ENCODE results near the gene QSOX2. TPM values are rescaled to one million over a fixed set of nuclear protein-coding genes. Genes with fewer than 3 reads are reported as not detected.

Gene QSOX2
- total and polyA plus RNA-seq, 7 donors, result 0.60 to 10.1 (median 3.5) TPM

GRCh38 chr9:136172412-136173079, 73.1 kb downstream of the QSOX2 start:
- H3K27ac ChIP-seq, result no peak overlapping the region
- H3K9me3 ChIP-seq, result no peaks in the 10 kb centered on the region
- intact Hi-C loops (cut with DNase I), result no loop called here
- 73 to 86% methylated on average over 16 of the region's 16 CpGs for whole genome bisulfite sequencing, 2 donors
- TF ChIP-seq EP300 (IDR thresholded peaks at IDR 0.05) (no peak), POLR2AphosphoS5 (IDR thresholded peaks at IDR 0.05) (no peak), POLR2A (IDR thresholded peaks at IDR 0.05) (no peak), CTCF (IDR thresholded peaks at IDR 0.05) (no peak)
- peaks cover 0 to 64% (median 34%) of the 10 kb centered on the region in 3 donors for H3K27me3 ChIP-seq
- no peaks in the 10 kb centered on the region for H3K4me1 ChIP-seq
- DNase-seq, result no peak
- no peak overlapping the region for H3K4me3 ChIP-seq
- no peaks in the 10 kb centered on the region for H3K36me3 ChIP-seq

GRCh38 chr9:136171801-136172411, 73.7 kb downstream of the QSOX2 start:
- DNase-seq, result no peak
- no peak overlapping the region for H3K27ac ChIP-seq
- no peaks in the 10 kb centered on the region for H3K9me3 ChIP-seq
- TF ChIP-seq CTCF (IDR thresholded peaks at IDR 0.05) (no peak), POLR2A (IDR thresholded peaks at IDR 0.05) (no peak), EP300 (IDR thresholded peaks at IDR 0.05) (no peak), POLR2AphosphoS5 (IDR thresholded peaks at IDR 0.05) (no peak)
- intact Hi-C loops (cut with DNase I), result no loop called here
- H3K27me3 ChIP-seq, result peaks cover 0 to 58% (median 30%) of the 10 kb centered on the region in 3 donors
- WGBS, 2 donors, result 71 to 76% methylated on average over 11 of the region's 11 CpGs
- no peaks in the 10 kb centered on the region for H3K36me3 ChIP-seq
- no peaks in the 10 kb centered on the region for H3K4me1 ChIP-seq
- H3K4me3 ChIP-seq, result no peak overlapping the region

GRCh38 chr9:136171009-136171800, 74.4 kb downstream of the QSOX2 start:
- no peak for TF ChIP-seq EP300 (IDR thresholded peaks at IDR 0.05)
- TF ChIP-seq CTCF (IDR thresholded peaks at IDR 0.05), result no peak
- no peak for TF ChIP-seq POLR2A (IDR thresholded peaks at IDR 0.05)
- no peak for TF ChIP-seq POLR2AphosphoS5 (IDR thresholded peaks at IDR 0.05)
- intact Hi-C loops (cut with DNase I), result no loop called here
- Histone ChIP-seq H3K27ac (no peak overlapping the region), H3K27me3 (peaks cover 0 to 52% (median 30%) of the 10 kb centered on the region in 3 donors), H3K9me3 (no peaks in the 10 kb centered on the region), H3K4me3 (no peak overlapping the region), H3K4me1 (no peaks in the 10 kb centered on the region), H3K36me3 (no peaks in the 10 kb centered on the region)
- no peak for DNase-seq
- WGBS, 2 donors, result 24 to 51% methylated on average over 16 of the region's 16 CpGs

- TF ChIP-seq POLR2A (IDR thresholded peaks at IDR 0.05), result no peak
- no peak for TF ChIP-seq POLR2AphosphoS5 (IDR thresholded peaks at IDR 0.05)
- peak in 2 of 4 experiments; percentile 16 to 24 for TF ChIP-seq CTCF (IDR thresholded peaks at IDR 0.05)
- TF ChIP-seq EP300 (IDR thresholded peaks at IDR 0.05), result no peak
- no peaks in the 10 kb centered on the region for H3K36me3 ChIP-seq
- intact Hi-C loops (cut with DNase I), result no loop called here
- H3K4me3 ChIP-seq, result no peak overlapping the region
- peaks cover 0 to 50% (median 30%) of the 10 kb centered on the region in 3 donors for H3K27me3 ChIP-seq
- DNase-seq, result no peak
- H3K4me1 ChIP-seq, result no peaks in the 10 kb centered on the region
- no peak overlapping the region for H3K27ac ChIP-seq
- 53 to 54% methylated on average over 28 of the region's 28 CpGs for WGBS, 2 donors
- H3K9me3 ChIP-seq, result no peaks in the 10 kb centered on the region
Observed at GRCh38 chr9:136170006-136170901, 75.4 kb downstream of the QSOX2 start.
